HG03571 (cell line): ENCODE results near the gene TAX1BP3.
"Not testable (repeated sequence)": the region's sequence is repeated elsewhere in the genome, so short reads cannot be mapped to it uniquely, and the experiment has no call there.

Experiments used
- ATAC-seq: cut with Tn5 transposase; IDR thresholded peaks from one replicate; pipeline ENCODE4 v1.9.1; 2021; ENCODE audit not compliant: unreplicated experiment

TAX1BP3 gene, protein sequence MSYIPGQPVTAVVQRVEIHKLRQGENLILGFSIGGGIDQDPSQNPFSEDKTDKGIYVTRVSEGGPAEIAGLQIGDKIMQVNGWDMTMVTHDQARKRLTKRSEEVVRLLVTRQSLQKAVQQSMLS

DNA sequence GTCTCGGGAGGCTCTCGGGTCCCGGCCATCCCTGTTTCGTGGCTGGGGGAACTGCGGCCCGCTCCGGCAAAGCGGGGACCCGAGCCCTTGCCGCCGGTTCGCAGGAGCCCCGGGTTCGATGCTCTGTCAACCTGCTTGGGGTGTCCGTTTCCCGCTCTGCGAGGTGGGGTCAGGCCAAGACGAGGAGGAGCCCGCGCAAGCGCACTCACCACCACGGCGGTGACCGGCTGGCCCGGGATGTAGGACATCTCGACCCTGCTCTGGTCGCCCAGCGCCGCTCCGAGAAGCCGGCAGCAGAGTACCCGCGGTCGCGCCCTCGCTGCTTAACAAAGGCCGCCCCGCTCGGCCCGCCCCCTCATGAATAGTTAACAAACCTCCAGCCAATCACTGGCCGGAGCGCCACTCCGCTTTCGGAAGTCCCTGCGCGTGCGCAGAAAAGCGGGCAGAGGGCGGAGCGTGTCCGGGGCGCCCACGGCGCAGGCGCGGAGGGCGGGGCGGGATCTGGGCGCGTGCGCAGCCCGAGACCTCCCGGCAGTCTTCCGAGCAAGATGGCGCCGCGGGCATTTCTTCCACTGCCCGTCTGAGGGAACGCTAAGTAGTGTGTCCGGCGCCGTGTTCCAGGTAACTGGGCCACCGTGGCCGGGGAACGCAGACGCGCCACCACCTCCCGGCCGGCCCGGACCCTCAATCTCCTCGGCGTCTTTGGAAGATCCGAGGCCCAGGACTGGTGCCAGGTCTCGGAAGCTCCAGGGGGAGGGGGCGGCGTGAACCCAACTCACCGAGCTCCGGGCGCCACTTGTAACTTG is at the start of gene TAX1BP3, which contains the start of gene EMC6:
Gene TAX1BP3, minus strand, starts transcription at position 300 of the 806 bp plus-strand sequence. Its CDS starts 52 bp downstream, at position 248.
Gene EMC6, plus strand, starts transcription at position 534 of the 806 bp plus-strand sequence. CDS start 335 bp downstream, outside the sequence.
- peak; percentile 78 for ATAC-seq

DNA sequence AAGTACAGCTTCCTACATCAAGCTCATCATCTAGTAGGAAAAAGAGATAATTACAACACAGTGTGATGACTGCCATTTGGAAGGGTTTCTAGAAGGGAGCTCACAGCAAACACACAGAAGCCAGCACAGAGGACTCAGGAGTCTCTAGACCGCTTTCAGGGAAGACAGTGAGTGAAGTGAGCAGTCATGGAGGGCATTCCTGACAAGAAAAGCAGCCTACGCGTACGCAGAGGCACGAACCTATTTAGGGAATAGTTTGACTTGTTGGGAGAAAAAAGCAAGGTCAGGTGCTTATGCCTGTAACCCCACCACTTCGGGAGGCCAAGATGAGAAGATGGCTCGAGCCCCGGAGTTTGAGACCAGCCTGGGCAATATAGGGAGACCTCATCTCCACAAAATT is 46.9 kb upstream of the TAX1BP3 start:
- no peak for ATAC-seq

DNA sequence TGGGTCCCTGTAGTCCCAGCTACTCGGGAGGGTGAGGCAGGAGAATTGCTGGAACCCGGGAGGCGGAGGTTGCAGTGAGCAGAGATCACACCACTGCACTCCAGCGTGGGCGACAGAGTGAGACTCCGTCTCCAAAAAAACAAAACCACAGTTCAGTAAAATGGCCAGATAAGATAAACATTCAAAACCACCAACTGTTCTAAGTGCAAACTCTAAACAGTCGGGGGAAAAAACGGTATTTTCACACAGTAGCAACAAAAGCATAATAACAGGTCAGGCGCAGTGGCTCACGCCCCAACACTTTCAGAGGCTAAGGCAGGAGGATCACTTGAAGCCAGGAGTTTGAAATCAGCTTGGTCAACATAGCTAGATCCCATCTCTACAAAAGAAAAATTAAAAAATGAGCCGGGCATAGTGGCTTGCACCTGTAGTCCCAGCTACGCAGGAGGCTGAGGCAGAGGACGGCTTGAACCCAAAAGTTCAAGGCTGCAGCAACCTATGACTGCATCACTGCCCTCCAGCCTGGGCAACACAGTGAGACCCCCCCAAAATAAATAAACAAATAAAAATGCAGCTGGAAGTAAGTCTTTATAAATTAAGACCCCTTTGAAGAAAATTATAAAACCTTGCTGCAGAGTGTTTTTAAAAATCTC is 44.6 kb upstream of the TAX1BP3 start:
- no peak for ATAC-seq

DNA sequence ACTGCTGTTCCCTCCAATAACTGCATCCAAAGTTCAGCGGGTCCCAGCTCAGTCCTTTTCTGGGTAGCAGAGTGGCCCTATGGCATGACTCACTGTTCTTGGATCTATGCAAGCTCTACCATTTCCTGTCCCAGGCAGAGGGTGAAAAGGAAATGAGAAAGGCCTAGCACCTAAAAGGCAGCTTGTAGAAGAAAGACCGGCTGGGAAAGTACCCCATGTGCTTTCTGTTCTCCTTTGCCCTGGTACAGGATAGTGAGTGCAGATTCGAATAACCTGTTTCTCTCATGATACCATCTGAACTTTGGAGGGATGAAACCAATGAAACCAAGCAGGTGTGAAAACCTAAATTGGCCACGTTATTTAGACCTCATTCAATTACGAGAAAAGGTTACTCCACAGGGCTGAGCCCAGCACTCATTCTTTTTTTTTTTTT is 42.6 kb upstream of the TAX1BP3 start:
- ATAC-seq = peak; percentile 97

DNA sequence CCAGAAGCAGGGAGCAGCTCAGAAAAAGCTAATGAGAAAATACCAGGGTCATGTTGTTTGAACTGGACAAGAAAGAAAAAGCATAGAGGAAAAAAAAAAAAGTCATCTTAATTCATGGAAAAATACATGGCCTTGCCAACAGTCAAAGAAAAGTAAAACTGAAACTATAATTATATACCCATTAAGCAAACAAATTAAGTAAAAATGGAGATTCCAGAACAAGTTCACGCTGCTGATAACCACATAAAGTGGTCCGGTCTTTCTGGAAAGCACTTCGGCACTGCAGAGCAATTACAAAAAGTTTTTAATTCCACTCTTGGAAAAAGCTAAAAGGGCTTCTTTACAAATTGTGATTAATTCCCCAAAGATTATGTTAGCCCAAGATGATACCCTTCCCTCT is 40.0 kb upstream of the TAX1BP3 start:
- ATAC-seq = no peak

DNA sequence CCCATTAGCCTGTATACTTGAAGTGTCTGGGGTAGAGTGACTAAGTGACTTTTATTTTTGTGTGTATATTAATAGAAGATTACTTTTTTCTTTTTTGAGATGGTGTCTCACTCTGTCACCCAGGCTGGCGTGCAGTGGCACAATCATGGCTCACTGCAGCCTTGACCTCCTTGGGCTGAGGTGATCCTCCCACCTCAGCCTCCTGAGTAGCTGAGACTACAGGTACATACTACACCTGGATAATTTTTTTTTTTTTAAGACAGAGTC is 37.3 kb upstream of the TAX1BP3 start:
- ATAC-seq = not testable (repeated sequence)

DNA sequence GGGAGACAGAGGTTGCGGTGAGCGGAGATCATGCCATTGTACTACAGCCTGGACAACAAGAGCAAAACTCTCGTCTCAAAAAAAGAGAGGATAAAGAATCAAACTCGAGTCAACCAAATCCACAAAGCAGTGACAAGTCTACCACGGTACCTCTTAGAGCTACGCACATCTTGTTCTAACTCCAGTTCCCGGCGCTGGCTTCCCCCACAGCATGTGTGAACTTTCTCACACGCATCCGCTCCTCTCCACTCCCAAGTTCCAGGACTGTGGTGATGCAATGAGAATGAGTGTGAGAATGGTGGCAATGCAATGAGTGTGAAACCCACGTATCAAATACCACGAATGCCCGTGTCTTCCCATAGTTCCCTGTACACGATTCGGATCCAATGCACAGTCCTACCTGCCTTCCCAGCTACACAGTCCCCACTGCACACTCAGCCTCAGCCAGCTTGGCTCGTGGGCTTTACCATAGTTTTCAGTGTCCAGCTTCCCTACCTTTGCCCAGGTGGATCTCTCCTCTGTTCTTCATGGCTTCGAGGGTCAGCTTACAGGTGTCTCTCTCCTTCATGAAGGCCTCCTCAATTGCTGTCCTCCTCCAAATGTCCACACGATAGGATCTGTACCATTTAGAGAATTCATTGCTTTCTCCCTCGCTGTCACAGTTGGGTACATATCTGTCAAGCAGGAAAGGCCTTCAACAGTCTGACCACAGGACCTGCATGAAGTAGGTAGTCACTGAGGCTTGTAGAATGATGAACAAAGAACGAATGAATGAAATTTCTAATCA is 36.7 kb upstream of the TAX1BP3 start:
- no peak for ATAC-seq

DNA sequence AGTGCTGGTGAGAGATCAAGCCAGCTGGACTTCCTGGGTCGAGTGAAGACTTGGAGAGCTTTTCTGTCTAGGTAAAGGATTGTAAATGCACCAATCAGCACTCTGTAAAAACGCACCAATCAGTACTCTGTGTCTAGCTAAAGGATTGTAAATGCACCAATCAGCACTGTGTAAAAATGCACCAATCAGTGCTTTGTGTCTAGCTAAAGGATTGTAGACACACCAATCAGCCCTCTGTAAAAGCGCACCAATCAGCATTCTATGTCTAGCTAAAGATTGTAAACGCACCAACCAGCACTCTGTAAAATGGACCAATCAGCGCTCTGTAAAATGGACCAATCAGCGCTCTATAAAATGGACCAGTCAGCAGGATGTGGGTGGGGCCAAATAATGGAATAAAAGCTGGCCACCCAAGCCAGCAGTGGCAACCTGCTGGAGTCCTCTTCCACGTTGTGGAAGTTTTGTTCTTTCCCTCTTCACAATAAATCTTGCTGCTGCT is 33.7 kb upstream of the TAX1BP3 start:
- not testable (repeated sequence) for ATAC-seq

DNA sequence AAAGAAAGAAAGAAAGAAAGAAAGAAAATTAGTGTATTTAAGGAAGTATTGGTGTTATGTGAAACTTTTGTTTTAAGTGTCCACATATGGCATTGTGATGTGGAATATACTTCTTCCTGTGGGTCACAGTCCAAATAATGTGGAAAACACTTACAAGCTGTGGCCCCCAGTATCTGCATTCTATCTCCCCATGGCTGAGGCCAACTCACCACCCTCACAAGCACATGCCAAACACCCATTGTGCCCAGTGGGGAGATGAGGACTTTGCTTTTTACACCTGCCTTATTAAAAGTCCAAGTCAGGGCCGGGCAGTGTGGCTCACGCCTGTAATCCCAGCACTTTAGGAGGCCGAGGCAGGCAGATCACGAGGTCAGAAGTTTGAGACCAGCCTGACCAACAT is 31.6 kb upstream of the TAX1BP3 start:
- ATAC-seq = no peak

DNA sequence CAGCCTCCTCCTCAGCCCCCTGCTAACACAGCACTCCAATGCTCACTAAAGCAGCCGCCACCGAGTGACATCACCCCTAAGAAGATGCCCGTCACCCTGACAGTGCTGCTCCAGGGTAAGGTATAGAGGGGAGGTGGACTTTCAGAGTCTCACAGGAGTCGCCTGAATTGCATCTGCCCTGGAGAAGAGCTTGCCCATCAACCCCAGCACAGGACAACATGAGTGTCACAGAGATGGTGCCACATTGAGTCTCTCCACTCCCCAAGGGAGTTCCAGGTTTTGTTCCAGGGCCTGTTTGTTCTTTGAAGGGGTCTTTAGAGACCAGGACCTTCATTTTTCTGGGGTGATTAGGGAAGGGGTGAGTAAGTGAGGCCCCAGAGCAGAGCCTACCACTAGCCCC is 29.8 kb upstream of the TAX1BP3 start:
- ATAC-seq = no peak

DNA sequence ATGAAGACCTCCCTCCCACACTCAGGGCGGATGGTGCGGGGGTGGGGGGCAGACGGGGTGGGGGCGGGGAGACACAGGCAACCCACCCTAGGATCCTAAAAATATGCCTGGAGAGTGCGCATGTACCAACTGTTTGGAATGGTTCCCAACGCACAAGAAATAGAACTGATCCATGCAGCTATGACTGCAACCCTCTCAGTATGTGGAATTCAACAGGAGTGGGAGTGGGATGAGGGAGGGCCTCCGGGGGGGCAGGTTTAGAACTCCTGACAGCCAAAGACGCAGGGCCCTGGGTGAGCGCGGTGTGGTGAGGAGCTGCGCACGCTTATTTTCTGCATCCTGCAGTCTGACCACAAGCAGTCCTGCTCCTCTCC is 28.7 kb upstream of the TAX1BP3 start:
- no peak for ATAC-seq

DNA sequence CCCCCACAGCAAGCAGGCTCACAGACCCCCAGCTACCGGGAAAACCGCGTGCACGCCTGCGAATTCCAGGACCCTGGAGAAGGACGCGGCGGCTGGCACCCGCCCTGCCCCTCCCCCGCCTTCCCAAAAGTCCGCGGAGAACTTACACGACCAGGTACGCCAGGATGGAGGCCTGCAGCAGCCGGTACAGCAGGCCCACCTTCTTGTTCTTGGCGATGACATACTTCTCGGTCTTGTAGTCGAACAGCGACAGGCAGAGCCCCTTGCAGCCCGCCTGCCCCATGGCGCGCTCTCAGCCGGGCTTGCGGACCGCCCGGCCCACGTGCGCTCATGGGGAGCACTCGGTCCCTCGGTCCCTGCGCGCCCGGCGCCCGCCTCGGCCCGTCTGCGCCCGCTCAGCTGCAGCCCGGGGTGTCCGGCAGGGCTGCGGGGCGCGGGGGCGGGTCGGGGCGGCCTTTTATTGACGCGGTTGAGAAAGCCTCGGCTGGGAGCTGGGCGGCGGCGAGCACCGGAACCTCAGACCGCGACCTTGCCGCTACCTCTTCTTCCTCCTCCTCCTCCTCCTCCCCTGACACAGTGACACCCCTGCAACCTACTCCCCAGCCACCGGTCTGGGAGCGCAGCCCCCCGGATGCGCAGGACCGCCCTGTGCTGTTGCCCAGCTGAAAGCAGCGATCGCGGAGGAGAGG is 27.5 kb upstream of the TAX1BP3 start, which contains the start of gene P2RX5:
Gene P2RX5, minus strand, starts transcription at position 433 of the 689 bp plus-strand sequence. Its CDS starts 150 bp downstream, at position 283.
- ATAC-seq = no peak

DNA sequence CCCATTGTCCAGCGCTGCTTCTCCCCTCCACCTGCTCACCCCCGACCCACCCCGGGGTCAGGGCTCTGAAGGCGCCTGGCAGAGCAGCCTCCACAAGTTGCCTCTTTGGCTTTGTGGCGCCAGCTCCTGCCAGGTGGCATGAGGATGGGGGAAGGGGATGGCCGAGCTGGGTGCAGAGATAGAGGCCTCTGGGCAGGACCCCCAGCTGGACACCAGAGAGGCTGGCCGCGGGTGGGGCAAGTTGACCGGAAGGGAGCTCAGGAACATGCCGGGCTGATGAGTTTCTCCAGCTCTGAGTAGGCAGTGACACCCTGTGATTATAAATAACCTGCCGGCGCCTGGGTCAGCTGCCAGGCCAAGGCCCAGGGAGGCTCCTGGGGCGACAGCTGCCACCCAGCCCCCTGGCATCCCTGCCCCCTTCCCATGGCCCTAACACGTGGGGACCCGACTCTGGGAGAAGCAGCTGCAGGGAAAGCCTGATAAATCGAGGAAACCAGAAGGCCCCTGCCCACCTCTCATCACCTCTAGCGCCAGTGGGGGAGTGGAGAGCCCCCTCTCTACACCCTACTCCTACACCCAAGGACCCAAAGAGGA is 26.8 kb upstream of the TAX1BP3 start:
- ATAC-seq = no peak

DNA sequence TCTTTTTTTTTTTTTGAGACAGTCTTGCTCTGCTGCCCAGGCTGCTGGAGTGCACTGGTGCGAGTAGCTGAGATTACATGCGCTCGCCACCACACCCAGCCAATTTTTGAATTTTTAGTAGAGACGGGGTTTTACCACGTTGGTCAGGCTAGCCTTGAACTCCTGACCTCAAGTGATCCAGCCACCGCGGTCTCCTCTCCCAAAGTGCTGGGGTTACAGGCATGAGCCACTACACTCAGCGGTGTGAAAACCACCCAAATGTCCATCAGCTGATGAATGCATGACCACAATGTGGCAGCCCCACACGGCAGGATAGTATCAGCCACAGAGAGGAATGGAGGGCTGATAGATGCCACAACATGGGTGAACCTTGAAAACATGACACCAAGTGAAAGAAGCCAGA is 25.5 kb upstream of the TAX1BP3 start:
- peak; percentile 47 for ATAC-seq

DNA sequence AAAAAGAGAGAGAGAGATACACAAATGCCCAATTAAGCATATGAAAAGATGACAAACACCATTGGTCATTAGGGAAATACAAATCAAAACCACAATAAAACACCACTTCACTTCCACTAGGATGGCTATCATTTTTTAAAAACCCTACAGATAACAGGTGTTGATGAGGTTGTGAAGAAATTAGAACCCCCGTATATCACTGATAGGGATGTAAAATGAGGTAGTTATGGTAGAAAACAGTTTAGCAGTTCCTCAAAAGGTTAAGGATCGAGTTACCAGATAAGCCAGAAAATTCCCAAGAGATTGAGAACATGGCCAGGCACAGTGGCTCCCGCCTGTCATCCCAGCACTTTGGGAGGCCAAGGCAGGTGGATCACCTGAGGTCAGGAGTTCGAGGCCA is 24.8 kb upstream of the TAX1BP3 start:
- ATAC-seq = no peak

DNA sequence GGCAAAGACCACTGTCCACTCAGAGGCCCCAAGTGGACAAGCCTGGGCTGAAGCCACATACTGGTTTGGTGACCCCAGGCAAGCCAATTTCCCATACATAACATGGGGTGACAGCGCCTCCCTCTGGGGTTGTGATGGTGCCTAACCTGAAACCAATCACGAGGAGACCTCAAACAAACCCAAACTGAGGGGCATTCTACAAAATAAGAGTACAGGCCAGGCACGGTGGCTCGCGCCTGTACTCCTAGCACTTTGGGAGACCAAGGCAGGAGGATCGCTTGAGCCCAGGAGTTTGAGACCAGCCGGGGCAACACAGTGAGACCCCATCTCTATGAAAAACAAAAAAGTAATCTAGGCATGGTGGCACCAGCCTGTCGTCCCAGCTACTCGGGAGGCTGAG is 24.0 kb upstream of the TAX1BP3 start:
- no peak for ATAC-seq

DNA sequence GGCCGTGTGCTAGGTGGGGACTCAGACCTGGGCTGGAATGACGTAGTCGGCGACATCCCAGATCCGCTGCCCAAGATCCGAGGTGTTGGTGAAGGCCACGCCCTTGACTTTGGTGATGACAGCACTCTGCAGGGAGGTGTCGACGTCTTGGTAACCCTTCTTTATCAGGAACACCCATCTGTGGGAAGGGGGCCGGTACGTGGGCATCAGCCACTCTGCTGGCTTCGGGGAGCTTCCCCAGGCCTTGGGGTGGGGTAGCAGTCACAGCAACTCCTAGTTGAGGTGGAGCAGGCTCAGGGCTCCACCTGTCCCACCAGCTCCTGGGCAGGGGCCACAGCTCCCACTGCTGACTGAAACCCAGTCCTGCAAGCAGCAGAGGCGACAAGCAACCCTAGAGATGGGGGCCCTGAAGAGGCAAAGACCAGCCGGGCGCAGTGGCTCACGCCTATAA is 23.3 kb upstream of the TAX1BP3 start:
- no peak for ATAC-seq

DNA sequence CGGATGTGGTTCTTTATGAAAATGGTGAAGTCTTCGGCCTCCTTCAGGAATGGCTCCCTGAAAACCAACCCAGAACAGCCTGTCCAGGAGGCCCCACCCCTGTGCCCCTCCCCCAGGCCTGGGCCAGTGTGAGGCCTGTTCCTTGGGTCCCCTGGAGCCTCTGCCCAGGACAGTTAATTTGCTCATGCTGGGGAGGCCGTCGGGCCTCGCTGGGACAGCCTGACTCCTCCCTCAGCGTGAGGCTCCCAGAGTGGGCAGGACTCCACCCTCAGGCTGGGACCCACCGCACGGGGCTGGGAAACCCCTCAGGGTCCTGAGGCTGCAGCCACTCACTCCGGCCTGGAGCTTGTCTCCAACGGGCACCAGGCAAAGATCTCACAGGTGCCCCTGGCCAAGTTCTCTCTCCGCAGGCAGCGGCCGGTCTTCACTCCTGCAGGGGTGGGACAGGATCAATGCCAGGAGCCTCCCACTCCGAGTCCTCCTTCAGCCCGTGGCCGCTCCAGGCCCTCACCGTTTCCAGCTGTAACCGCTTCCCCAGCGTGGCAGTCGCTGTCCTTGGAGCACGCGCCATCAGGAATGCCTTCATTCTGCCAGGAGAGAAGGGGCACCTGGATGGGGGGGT is 21.8 kb upstream of the TAX1BP3 start:
- no peak for ATAC-seq

DNA sequence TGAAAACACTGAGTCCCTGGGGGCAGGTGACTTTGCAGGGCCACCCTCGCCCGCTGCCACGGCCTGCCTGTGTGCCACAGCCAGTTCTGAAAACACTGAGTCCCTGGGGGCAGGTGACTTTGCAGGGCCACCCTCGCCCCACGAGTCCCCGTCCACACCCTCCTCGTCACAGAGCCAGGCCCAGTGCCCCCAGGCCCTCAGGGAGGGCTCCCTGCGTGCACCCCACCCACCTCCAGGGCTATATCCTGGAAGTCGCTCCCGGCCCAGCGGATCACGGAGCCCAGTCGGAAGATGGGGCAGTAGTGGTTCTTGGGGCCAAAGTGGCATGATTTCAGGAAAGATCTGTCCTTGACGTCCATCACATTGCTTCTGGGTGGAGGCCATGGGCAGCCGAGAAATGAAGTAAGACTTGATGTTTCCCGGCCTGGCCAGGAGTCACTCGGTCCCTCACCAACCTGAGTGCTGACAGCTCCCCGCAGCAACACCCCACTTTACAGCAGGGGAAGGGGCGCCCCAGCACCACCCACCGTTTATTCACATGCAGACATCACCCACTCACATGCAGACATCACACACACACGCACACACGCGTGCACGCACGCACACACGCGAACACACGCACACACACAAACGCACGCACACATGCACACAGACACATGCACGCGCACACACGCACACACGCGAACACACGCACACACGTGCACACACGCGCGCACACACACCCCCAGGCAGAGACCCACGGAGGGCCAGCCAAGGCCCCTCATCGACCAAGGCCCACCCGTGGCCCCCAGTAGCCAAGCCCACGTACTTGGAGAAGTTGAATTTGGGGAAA is 21.1 kb upstream of the TAX1BP3 start:
- no peak for ATAC-seq
